MM.1S (cell line): ENCODE measurements around the gene NXPH1.

Experiments used
- DNase-seq: peaks from one replicate; pipeline ENCODE4 v3.0.0-alpha.2; 2015
- H2AFZ ChIP-seq: fragments of 300-600 bp; sonication (generic); 2 replicates; pipeline ENCODE4 v1.6.0; 2016; ENCODE audit warnings: antibody characterized with exemption, low read length
- H3F3A ChIP-seq: fragments of 300-600 bp; sonication (generic); 2 replicates; pipeline ENCODE4 v1.6.1; 2016; ENCODE audit warnings: mild to moderate bottlenecking, antibody characterized with exemption, low read length, moderate library complexity, mixed read lengths; ENCODE audit not compliant: insufficient read depth
- H3K27ac ChIP-seq: fragments of 300-600 bp; sonication (generic); 2 replicates; pipeline ENCODE4 v1.5.1; 2016; ENCODE audit warnings: mild to moderate bottlenecking, low read length
- H3K27me3 ChIP-seq: fragments of 300-600 bp; sonication (generic); replicated peaks from 2 replicates; pipeline ENCODE4 v1.6.0; 2016; ENCODE audit warnings: low read length; ENCODE audit not compliant: insufficient read depth
- H3K36me3 ChIP-seq: fragments of 300-600 bp; sonication (generic); replicated peaks from 2 replicates; pipeline ENCODE4 v1.6.1; 2016; ENCODE audit warnings: mild to moderate bottlenecking, low read length, mixed read lengths; ENCODE audit not compliant: insufficient read depth
- H3K4me1 ChIP-seq: fragments of 300-600 bp; sonication (generic); 2 replicates; pipeline ENCODE4 v1.6.1; 2016; ENCODE audit warnings: low read length, mixed read lengths
- H3K4me2 ChIP-seq: fragments of 300-600 bp; sonication (generic); 2 replicates; pipeline ENCODE4 v1.6.0; 2016; ENCODE audit warnings: low read depth, low read length
- H3K4me3 ChIP-seq: fragments of 300-600 bp; sonication (generic); 2 replicates; pipeline ENCODE4 v1.5.1; 2016; ENCODE audit warnings: low read length, mixed read lengths
- H3K79me2 ChIP-seq: fragments of 300-600 bp; sonication (generic); 2 replicates; pipeline ENCODE4 v1.6.1; 2016; ENCODE audit warnings: mixed run types, low read length, mixed read lengths
- H3K9ac ChIP-seq: fragments of 300-600 bp; sonication (generic); 2 replicates; pipeline ENCODE4 v1.6.1; 2016; ENCODE audit warnings: low read length, mixed read lengths
- H3K9me2 ChIP-seq: fragments of 300-600 bp; sonication (generic); replicated peaks from 2 replicates; pipeline ENCODE4 v1.6.1; 2016; ENCODE audit warnings: mild to moderate bottlenecking, low read length, mixed read lengths; ENCODE audit not compliant: insufficient read depth
- H3K9me3 ChIP-seq: fragments of 300-600 bp; sonication (generic); replicated peaks from 2 replicates; pipeline ENCODE4 v1.6.1; 2016; ENCODE audit warnings: mild to moderate bottlenecking, low read length, mixed read lengths; ENCODE audit not compliant: insufficient read depth
- H4K20me1 ChIP-seq: fragments of 300-600 bp; sonication (generic); 2 replicates; pipeline ENCODE4 v1.6.1; 2016; ENCODE audit warnings: mild to moderate bottlenecking, low read length, moderate library complexity, mixed read lengths; ENCODE audit not compliant: insufficient read depth
- EZH2 ChIP-seq: fragments of 300-600 bp; sonication (generic); optimal IDR thresholded peaks from 2 replicates; pipeline ENCODE3; 2017; ENCODE audit warnings: low read depth, mild to moderate bottlenecking, antibody characterized with exemption, low read length, mixed read lengths
- EZH2phosphoT487 ChIP-seq: fragments of 300-600 bp; sonication (generic); IDR thresholded peaks from 2 replicates; pipeline ENCODE4 v1.6.1; 2018; ENCODE audit warnings: antibody characterized with exemption, low read length
- TF ChIP-seq, protein P1 (sequence below): fragments of 300-600 bp; sonication (generic); IDR thresholded peaks from 2 replicates; pipeline ENCODE4 v1.5.1; 2016; ENCODE audit warnings: antibody characterized with exemption, low read length, mixed read lengths

Gene NXPH1

DNA sequence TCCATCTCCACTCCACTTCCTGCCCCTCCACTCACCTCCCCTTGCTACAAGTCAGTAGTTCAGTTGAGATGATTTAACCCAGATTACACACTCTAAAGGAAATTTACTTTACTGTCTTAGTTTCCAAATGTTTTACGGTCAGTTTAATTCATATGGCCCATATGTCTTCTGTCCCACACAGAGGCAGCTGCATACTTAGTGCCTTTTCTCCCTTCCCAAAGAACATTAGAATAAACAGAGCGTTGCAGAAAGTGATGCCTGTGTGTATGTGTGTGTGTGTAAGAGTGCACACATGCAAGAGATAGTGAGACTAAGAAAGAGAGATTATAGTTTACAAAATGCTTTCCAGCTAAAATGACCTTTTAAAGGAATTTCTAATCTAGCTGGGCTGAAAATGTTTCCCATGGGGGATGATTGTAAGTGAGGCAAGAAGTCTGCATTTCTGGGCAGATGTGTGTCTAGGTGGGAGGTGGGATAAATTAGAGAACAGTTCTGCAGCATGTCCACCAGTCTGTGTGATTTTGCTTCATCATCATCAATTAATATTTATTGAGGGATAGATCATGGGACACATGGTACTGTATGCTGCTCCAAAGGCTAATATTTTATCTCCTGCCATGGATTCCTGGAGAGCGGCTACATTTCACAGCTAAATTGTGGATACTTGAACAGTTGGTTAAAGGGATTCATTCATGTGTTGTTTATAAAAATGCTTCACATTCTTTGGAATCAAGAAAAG, 81.5 kb downstream of the NXPH1 start:
- no peak for DNase-seq
- Histone ChIP-seq H3K9me3 (no peaks in the 10 kb centered on the region), H3K9ac (no peak overlapping the region), H3K27ac (no peak overlapping the region), H3K4me2 (no peak overlapping the region), H2AFZ (no peak overlapping the region), H3K9me2 (no peaks in the 10 kb centered on the region), H3K4me1 (no peaks in the 10 kb centered on the region), H4K20me1 (no peaks in the 10 kb centered on the region), H3K79me2 (no peaks in the 10 kb centered on the region), H3F3A (no peaks in the 10 kb centered on the region), H3K36me3 (no peaks in the 10 kb centered on the region), H3K4me3 (no peak overlapping the region), H3K27me3 (no peaks in the 10 kb centered on the region)
- TF ChIP-seq, protein P1, sequence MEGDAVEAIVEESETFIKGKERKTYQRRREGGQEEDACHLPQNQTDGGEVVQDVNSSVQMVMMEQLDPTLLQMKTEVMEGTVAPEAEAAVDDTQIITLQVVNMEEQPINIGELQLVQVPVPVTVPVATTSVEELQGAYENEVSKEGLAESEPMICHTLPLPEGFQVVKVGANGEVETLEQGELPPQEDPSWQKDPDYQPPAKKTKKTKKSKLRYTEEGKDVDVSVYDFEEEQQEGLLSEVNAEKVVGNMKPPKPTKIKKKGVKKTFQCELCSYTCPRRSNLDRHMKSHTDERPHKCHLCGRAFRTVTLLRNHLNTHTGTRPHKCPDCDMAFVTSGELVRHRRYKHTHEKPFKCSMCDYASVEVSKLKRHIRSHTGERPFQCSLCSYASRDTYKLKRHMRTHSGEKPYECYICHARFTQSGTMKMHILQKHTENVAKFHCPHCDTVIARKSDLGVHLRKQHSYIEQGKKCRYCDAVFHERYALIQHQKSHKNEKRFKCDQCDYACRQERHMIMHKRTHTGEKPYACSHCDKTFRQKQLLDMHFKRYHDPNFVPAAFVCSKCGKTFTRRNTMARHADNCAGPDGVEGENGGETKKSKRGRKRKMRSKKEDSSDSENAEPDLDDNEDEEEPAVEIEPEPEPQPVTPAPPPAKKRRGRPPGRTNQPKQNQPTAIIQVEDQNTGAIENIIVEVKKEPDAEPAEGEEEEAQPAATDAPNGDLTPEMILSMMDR, result no peak
- TF ChIP-seq EZH2phosphoT487, result no peak
- no peak for TF ChIP-seq EZH2

DNA sequence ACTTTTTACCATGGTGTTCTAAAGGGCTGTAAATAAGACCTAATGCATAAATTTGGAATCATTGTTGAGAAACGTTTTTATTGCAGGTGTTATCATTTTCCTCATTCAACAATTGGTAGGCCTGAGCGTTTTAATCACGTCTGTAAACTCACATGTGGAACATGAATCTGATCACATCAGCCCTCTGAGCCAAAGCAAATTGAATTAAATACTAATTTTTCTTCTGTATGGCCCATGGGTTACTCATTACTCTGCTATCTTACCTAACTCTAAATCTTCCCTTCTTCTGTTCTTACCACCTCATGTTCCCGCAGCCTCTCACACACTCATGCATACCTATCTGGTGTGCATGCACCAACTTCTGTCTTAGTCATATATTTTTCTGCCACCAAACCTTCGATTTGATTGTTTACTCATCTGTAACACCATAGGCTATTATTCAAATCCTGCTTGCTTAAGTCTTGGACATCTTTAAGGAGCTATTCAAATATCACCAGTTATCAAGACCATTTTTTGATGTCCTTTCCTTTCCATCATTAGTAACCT, 82.3 kb downstream of the NXPH1 start:
- H2AFZ ChIP-seq, result no peak overlapping the region
- H3K9me2 ChIP-seq, result no peaks in the 10 kb centered on the region
- H3K4me1 ChIP-seq, result no peaks in the 10 kb centered on the region
- no peaks in the 10 kb centered on the region for H3K27me3 ChIP-seq
- H3K79me2 ChIP-seq, result no peaks in the 10 kb centered on the region
- no peak overlapping the region for H3K4me3 ChIP-seq
- no peak for TF ChIP-seq EZH2phosphoT487
- TF ChIP-seq, protein P1, result no peak
- no peak for TF ChIP-seq EZH2
- H3K9me3 ChIP-seq, result no peaks in the 10 kb centered on the region
- H3F3A ChIP-seq, result no peaks in the 10 kb centered on the region
- H4K20me1 ChIP-seq, result no peaks in the 10 kb centered on the region
- no peak for DNase-seq
- H3K4me2 ChIP-seq, result no peak overlapping the region
- H3K9ac ChIP-seq, result no peak overlapping the region
- H3K36me3 ChIP-seq, result no peaks in the 10 kb centered on the region
- no peak overlapping the region for H3K27ac ChIP-seq

DNA sequence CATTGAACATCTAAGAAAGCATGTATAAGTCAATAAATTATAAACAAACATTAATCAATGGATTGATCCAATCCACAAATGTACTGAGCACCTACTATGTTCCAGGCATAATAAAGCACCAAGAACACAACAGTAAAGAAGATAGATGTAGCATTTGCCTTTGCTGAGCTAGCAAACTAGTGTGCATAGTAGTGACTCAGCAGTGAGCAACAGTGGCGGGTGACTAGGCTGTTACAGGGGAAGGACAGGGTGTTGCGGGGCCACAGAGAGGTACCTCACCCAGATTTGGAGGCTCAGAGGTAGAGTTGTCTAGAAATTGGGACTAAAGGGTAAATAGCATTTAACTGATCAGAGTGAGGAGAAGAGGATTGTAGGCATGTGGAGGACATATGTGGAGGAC, 83.6 kb downstream of the NXPH1 start:
- Histone ChIP-seq H4K20me1 (no peaks in the 10 kb centered on the region), H2AFZ (no peak overlapping the region), H3K36me3 (no peaks in the 10 kb centered on the region), H3K9me3 (no peaks in the 10 kb centered on the region), H3K4me3 (no peak overlapping the region), H3K79me2 (no peaks in the 10 kb centered on the region), H3F3A (no peaks in the 10 kb centered on the region), H3K9me2 (no peaks in the 10 kb centered on the region), H3K27ac (no peak overlapping the region), H3K9ac (no peak overlapping the region), H3K27me3 (no peaks in the 10 kb centered on the region), H3K4me1 (no peaks in the 10 kb centered on the region), H3K4me2 (no peak overlapping the region)
- TF ChIP-seq EZH2 (no peak), EZH2phosphoT487 (no peak)
- TF ChIP-seq, protein P1, result no peak
- no peak for DNase-seq
